Stimulated activated naive CD4-positive, alpha-beta T cell treated with Interleukin-2 at 50 U/mL for 16 hours (primary cell): ENCODE measurements around the gene PARN.
"Not testable (repeated sequence)": the region's sequence is repeated elsewhere in the genome, so short reads cannot be mapped to it uniquely, and the experiment has no call there.

Experiments used
- DNase-seq: peaks from one replicate; lab custom pipeline; 2025; lab: John Stamatoyannopoulos, UW

Gene PARN

GRCh38 chr16:14632693-14633569, 2.9 kb upstream of the PARN start, which contains the start of gene BFAR:
Gene BFAR, plus strand, starts transcription at chr16:14632951. Its CDS starts 11,396 bp downstream, at chr16:14644347.
- peak; percentile 99 for DNase-seq

- DNase-seq: not testable (repeated sequence)
Measured at GRCh38 chr16:14630620-14631330, 715 bp upstream of the PARN start.

DNA sequence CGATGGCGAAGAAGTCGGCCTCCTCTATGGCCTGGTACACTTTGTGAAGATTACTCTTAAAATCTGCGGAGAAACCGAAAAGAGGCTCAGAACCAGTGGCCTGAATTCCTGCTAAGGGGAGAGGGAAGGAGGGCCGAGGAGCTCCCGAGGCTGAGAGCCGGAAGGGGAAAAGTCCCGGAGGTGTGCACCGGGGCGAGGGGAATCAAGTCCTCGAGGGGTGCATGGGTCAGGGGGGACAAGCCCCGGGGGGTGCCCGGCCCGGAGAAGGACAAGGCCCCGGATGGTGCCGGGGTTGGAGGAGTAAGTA, 495 bp downstream of the PARN start:
- no peak for DNase-seq

GRCh38 chr16:14628806-14629611, 1.1 kb downstream of the PARN start:
- DNase-seq: no peak

DNA sequence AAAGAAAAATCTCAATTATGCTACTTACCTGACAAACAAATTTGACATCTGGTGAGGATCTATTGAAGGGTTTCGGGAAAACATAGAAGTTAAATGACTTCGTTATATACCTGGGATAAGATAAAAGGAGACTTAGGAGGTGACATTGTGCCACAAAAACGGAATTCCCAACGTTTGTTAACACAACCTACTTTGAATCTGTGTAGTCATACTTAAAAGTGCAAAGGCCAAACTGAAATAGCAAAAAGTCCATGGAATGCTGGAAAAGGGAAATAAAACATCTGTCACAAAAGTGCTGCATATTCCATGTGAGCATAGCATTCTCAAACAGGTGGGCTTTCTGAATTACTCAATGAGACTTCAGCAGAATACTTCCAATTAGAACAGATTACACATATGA, 3.0 kb downstream of the PARN start:
- no peak for DNase-seq

- no peak for DNase-seq
Measured at GRCh38 chr16:14618566-14618965, 11.5 kb downstream of the PARN start.

DNA sequence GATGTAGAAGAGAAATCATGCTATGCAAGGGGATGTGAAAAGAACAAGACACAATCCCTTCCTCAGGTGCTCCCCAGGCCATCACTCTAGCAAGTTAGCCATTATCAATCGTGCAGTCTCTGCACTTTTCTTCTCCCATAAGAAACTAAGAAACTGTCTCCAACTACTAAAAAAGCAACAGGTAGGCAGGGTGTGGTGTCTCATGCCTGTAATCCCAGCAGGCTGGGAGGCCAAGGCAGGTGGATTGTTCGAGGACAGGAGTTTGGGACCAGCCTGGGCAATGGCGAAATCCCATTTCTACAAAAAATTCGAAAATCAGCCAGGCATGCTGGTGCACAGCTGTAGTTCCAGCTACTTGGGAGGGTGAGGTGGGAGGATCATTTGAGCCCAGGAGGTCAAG, 13.8 kb downstream of the PARN start:
- DNase-seq: no peak

GRCh38 chr16:14613991-14614390, 16.1 kb downstream of the PARN start:
- no peak for DNase-seq

DNA sequence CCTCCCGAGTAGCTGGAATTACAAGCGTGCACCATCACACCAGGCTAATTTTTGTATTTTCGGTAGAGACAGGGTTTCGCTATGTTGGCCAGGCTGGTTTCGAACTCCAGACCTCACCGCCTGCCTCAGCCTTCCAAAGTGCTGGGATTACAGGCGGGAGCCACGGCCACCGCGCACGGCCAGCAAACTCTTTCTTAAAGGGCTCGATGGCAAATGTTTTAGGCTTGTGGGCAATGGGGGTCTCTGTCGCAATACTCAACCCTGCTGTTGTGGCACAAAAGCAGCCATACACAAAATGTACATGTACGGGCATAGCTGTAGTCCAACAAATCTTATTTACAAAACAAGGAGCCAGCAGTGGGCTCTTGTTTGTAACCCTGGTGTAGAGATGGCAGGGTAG, 18.4 kb downstream of the PARN start:
- no peak for DNase-seq

DNA sequence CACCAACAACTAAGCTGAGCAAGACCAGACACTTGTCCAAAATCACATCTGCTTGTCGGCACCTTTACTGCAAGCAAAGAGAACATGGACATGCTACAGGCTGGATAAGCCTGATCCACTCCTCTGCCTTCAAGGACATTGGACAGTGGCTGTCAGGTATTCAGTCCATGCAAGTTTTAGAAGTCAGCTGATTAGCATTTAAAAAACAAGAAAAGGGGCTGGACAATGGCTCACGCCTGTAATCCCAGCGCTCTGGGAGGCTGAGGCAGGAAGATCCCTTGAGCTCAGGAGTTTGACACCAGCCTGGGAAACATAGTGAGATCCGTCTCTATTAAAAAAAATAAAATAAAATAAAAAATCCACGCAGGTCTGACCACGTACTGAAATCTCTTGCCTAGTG, 20.3 kb downstream of the PARN start:
- DNase-seq: no peak

DNA sequence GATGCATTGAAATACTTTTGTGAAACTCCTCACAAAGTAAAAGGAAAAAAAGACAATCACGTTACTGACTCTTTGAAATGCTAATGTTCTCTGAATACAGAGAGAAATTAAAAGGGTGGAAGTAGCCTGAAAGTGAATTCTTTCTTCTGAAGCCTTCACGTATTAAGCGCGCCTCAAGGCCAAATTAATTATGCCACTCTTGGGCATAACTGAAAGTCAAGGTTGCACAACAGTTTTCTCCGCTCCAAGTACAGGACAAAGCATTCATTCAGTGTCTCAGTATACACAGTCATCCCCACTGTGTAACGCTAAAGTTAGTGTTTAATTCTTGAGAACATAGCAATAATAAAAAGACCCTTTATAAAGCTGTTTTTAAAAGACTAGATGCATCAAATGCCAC, 21.5 kb downstream of the PARN start:
- DNase-seq: no peak

GRCh38 chr16:14608111-14608566, 21.9 kb downstream of the PARN start:
- DNase-seq: no peak

DNA sequence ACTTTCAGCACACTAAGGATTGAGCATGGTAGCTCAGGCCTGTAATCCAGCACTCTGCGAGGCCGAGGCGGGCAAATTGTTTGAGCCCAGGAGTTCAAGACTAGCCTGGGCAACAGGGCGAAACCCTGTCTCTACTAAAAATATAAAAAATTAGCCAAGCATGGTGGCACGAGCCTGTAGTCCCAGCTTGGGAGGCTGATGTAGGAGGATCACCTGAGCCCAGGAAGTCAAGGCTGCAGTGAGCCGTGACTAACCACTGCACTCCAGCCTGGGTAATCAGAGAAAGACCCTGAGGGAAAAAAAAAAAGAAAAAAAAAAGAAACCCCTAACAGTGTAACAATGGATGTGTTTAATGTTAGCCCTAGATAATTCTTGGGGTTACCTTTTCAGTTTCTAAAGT, 24.0 kb downstream of the PARN start:
- no peak for DNase-seq

DNA sequence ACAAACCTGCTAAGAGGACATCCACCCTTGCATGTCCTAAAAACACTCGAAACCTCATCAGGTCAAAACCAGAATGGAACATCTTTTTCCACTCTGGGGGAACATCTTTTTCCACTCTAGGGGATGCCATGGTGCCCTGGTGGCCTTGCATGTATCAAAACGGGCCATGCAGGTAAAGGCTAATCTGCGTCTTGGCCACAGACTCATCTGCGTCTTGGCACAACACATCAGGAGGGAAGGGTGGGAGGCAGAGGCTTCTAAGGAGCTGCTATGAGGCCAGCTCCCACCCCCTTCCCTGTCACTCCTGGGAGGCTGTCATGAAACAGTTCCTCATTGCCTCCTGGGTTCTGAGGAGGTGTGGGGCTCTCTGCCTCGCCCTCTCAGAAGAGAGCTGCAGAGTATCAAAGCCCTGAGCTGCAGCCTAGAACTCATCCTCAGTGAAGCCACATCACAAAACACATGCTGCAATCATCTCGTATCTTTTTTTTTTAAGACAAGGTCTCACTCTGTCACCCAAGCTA, 27.6 kb downstream of the PARN start:
- no peak for DNase-seq

- no peak for DNase-seq
Measured at GRCh38 chr16:14600164-14600563, 29.9 kb downstream of the PARN start.

DNA sequence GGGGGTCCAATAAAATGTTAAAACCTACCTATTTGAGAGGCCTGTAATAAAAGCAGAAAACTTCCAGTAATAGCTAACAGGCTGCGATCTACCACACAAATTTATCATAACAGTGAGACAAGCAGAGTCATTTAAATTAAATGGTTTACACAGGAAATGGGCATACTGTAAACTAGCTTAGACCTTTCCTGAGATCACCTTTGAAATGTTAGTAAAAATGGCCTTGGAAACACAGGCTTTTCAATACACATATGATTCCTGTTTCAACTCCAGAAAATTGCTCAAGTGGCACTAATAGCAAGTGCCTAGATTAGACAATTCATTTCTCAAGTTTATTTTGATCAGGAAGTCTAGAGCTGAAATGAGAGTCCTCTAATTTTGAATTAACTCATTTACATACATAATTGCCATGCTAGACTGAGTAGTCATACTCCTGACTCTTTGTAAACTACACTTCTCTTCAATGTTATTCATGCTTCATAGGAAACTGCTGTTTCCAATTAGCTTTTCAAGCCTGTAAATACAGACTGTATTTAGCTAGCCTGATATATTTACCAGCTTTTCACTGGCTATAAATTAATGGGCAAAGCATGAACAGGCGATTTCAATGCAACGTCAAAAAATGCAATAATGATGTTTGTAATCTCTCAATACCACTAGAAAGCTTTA, 43.3 kb downstream of the PARN start:
- DNase-seq: no peak

GRCh38 chr16:14585287-14585686, 44.8 kb downstream of the PARN start:
- DNase-seq: no peak

GRCh38 chr16:14580926-14581325, 49.1 kb downstream of the PARN start:
- not testable (repeated sequence) for DNase-seq

GRCh38 chr16:14579266-14579665, 50.8 kb downstream of the PARN start:
- DNase-seq: no peak

DNA sequence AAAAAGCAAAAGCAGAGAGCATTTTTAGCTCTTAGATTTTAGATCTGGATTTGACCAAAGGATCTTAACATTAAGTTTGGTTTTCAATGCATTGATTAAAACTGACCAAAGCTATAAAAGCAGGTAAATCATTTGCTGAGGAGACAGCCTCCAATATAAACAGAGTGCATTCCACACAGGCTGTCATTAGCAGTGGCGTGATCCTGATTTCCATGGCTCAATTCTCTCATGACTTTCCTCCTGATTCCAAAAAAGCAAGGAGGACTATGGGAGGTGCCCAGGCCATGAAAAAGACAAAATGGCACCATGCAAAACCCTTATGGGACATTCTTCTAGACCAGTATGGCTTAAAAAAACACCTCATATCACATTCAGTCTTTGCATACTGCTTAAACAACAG, 53.5 kb downstream of the PARN start:
- DNase-seq: no peak

DNA sequence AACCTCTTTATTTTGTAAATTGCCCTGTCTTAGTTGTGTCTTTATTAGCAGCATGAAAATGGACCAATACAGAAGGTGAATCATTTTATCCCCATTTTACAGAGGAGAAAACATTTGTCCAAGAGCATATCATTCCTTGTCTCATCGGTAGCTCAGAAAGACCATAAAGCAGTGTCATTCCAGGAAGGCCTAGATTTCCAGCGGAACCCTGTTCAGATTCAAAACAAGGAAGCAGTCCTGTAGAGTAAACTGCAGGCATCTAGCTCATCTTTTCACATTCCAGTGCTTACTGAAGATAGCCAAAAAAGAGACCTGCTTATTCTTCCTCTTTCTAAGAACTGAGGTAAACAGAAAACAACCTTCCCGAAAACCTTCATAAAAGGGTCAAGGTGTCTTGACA, 54.0 kb downstream of the PARN start:
- no peak for DNase-seq
